Daoy (cell line): ENCODE results near the gene CSNK1A1L. TPM values are rescaled to one million over a fixed set of nuclear protein-coding genes. Genes with fewer than 3 reads are reported as not detected.

Source experiments
- DNase-seq: peaks from one replicate; pipeline ENCODE4 v3.0.0-alpha.2; 2015; ENCODE audit warnings: low read depth
- total RNA-seq: library from RNA; depleted of rRNA; stranded (reverse); fragments of >200 nt; shearing (Covaris generic); gene quantifications from 2 replicates; pipeline ENCODE4 v1.2.3, GENCODE V29; 2014; rRNA removed

CSNK1A1L gene
- total RNA-seq, result not detected in 2 replicates

- no peak for DNase-seq
Measured at GRCh38 chr13:37105251-37105714, at the start of gene CSNK1A1L. CSNK1A1L (minus strand) TSS chr13:37105664; CDS start chr13:37105256, 408 bp downstream.

GRCh38 chr13:37149380-37149779, 43.9 kb upstream of the CSNK1A1L start:
- no peak for DNase-seq

GRCh38 chr13:37148501-37148900, 43.0 kb upstream of the CSNK1A1L start:
- DNase-seq, result no peak

GRCh38 chr13:37144661-37145060, 39.2 kb upstream of the CSNK1A1L start:
- DNase-seq, result no peak

- no peak for DNase-seq
Measured at GRCh38 chr13:37143911-37144310, 38.4 kb upstream of the CSNK1A1L start.

GRCh38 chr13:37142877-37143276, 37.4 kb upstream of the CSNK1A1L start:
- DNase-seq, result no peak

GRCh38 chr13:37141011-37141410, 35.5 kb upstream of the CSNK1A1L start:
- no peak for DNase-seq

GRCh38 chr13:37139356-37139755, 33.9 kb upstream of the CSNK1A1L start:
- no peak for DNase-seq

- no peak for DNase-seq
Measured at GRCh38 chr13:37138926-37139325, 33.5 kb upstream of the CSNK1A1L start.

- no peak for DNase-seq
Measured at GRCh38 chr13:37138169-37138568, 32.7 kb upstream of the CSNK1A1L start.

GRCh38 chr13:37136633-37137032, 31.2 kb upstream of the CSNK1A1L start:
- no peak for DNase-seq

- DNase-seq, result no peak
Measured at GRCh38 chr13:37136187-37136586, 30.7 kb upstream of the CSNK1A1L start.

GRCh38 chr13:37134411-37135041, 29.1 kb upstream of the CSNK1A1L start:
- peak; percentile 1 for DNase-seq

GRCh38 chr13:37132211-37132610, 26.7 kb upstream of the CSNK1A1L start:
- DNase-seq, result no peak

GRCh38 chr13:37131092-37131491, 25.6 kb upstream of the CSNK1A1L start:
- no peak for DNase-seq

GRCh38 chr13:37129866-37130265, 24.4 kb upstream of the CSNK1A1L start:
- DNase-seq, result no peak

- DNase-seq, result no peak
Measured at GRCh38 chr13:37127691-37128241, 22.3 kb upstream of the CSNK1A1L start.

- no peak for DNase-seq
Measured at GRCh38 chr13:37123337-37123736, 17.9 kb upstream of the CSNK1A1L start.

- no peak for DNase-seq
Measured at GRCh38 chr13:37118016-37118415, 12.6 kb upstream of the CSNK1A1L start.

GRCh38 chr13:37114250-37114649, 8.8 kb upstream of the CSNK1A1L start:
- no peak for DNase-seq

- no peak for DNase-seq
Measured at GRCh38 chr13:37113534-37113933, 8.1 kb upstream of the CSNK1A1L start.

GRCh38 chr13:37109051-37109678, 3.7 kb upstream of the CSNK1A1L start:
- DNase-seq, result no peak

- no peak for DNase-seq
Measured at GRCh38 chr13:37107868-37108267, 2.4 kb upstream of the CSNK1A1L start.
